ENCODE measurements around the gene ZDHHC11B.
"Not testable (repeated sequence)": the region's sequence is repeated elsewhere in the genome, so short reads cannot be mapped to it uniquely, and the experiment has no call there.

Gene ZDHHC11B

GRCh38 chr5:751496-751895 is 33.0 kb downstream of the ZDHHC11B start:
- H4K20me1 ChIP-seq (ENCODE audit: control insufficient read depth, insufficient read depth, low read depth, low read length): no peaks in the 10 kb centered on the region

GRCh38 chr5:750226-750625 is 34.3 kb downstream of the ZDHHC11B start:
- not testable (repeated sequence) for H3K36me3 ChIP-seq (ENCODE audit: control insufficient read depth, low read length); H3K27ac ChIP-seq (ENCODE audit: low read depth, low read length); H3K4me2 ChIP-seq (ENCODE audit: low read length); H3K9me3 ChIP-seq (ENCODE audit: control insufficient read depth, insufficient read depth, low read length); H4K20me1 ChIP-seq (ENCODE audit: control insufficient read depth, insufficient read depth, low read depth, low read length); H3K9me2 ChIP-seq (replicated peaks; ENCODE audit: control insufficient read depth, low read length); H3K79me2 ChIP-seq (ENCODE audit: control insufficient read depth, low read length); H3F3A ChIP-seq (ENCODE audit: control insufficient read depth, insufficient read depth); H3K27me3 ChIP-seq (ENCODE audit: control insufficient read depth, low read length); H3K4me3 ChIP-seq (ENCODE audit: low read length); H3K4me1 ChIP-seq (ENCODE audit: control insufficient read depth, low read length)

More at GRCh38 chr5:751496-751895, 33.0 kb downstream of the ZDHHC11B start:
- Histone ChIP-seq H3K27me3 (ENCODE audit: control insufficient read depth, low read length) (no peaks in the 10 kb centered on the region), H3K79me2 (ENCODE audit: control insufficient read depth, low read length) (no peaks in the 10 kb centered on the region), H3K4me1 (ENCODE audit: control insufficient read depth, low read length) (no peaks in the 10 kb centered on the region), H3K36me3 (ENCODE audit: control insufficient read depth, low read length) (no peaks in the 10 kb centered on the region), H3K4me2 (ENCODE audit: low read length) (no peak overlapping the region), H3K4me3 (ENCODE audit: low read length) (no peak overlapping the region), H3K27ac (ENCODE audit: low read depth, low read length) (no peak overlapping the region), H3F3A (ENCODE audit: control insufficient read depth, insufficient read depth) (no peaks in the 10 kb centered on the region), H3K9me3 (ENCODE audit: control insufficient read depth, insufficient read depth, low read length) (no peaks in the 10 kb centered on the region), H3K9me2 (replicated peaks; ENCODE audit: control insufficient read depth, low read length) (no peaks in the 10 kb centered on the region)
- TF ChIP-seq, protein P1, sequence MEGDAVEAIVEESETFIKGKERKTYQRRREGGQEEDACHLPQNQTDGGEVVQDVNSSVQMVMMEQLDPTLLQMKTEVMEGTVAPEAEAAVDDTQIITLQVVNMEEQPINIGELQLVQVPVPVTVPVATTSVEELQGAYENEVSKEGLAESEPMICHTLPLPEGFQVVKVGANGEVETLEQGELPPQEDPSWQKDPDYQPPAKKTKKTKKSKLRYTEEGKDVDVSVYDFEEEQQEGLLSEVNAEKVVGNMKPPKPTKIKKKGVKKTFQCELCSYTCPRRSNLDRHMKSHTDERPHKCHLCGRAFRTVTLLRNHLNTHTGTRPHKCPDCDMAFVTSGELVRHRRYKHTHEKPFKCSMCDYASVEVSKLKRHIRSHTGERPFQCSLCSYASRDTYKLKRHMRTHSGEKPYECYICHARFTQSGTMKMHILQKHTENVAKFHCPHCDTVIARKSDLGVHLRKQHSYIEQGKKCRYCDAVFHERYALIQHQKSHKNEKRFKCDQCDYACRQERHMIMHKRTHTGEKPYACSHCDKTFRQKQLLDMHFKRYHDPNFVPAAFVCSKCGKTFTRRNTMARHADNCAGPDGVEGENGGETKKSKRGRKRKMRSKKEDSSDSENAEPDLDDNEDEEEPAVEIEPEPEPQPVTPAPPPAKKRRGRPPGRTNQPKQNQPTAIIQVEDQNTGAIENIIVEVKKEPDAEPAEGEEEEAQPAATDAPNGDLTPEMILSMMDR (IDR thresholded peaks at IDR 0.05; ENCODE audit: low read depth, low read length, poor library complexity, severe bottlenecking): no peak
- no peak for TF ChIP-seq EZH2phosphoT487 (IDR thresholded peaks at IDR 0.05; ENCODE audit: borderline replicate concordance, low read length)

DNA sequence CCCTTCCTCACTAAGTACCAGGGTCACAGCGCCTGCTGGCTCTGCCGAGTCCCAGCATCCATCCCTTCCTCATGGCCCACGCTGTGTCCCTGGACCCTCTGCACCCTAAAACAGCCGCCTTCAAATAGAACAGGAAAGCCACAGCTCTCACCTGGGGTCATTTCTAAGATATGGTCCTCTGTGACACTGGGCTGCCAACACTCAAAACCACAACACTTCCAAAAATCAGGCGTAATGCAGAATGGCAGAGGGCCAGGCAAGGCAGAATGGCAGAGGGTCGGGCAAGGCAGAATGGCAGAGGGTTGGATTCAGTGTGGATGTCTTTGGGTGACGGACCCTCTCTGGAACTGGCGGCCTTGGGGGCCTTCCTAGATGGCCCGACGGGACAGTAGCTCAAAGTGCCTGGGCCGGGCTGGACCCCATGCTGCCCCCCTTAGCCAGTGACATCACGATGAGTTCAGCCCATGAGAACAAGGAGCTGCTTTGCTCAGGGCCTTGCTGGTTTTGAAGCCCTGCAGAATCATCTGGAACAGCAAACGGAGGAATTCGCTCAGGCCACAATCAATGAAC is 35.3 kb downstream of the ZDHHC11B start:
- Histone ChIP-seq H3K4me1 (ENCODE audit: control insufficient read depth, low read length) (no peaks in the 10 kb centered on the region), H3K36me3 (ENCODE audit: control insufficient read depth, low read length) (no peaks in the 10 kb centered on the region), H3K9me3 (ENCODE audit: control insufficient read depth, insufficient read depth, low read length) (no peaks in the 10 kb centered on the region), H3K79me2 (ENCODE audit: control insufficient read depth, low read length) (no peaks in the 10 kb centered on the region), H3K27ac (ENCODE audit: low read depth, low read length) (no peak overlapping the region), H3F3A (ENCODE audit: control insufficient read depth, insufficient read depth) (no peaks in the 10 kb centered on the region), H3K9me2 (replicated peaks; ENCODE audit: control insufficient read depth, low read length) (no peaks in the 10 kb centered on the region), H3K27me3 (ENCODE audit: control insufficient read depth, low read length) (no peaks in the 10 kb centered on the region), H4K20me1 (ENCODE audit: control insufficient read depth, insufficient read depth, low read depth, low read length) (no peaks in the 10 kb centered on the region), H3K4me3 (ENCODE audit: low read length) (no peak overlapping the region), H3K4me2 (ENCODE audit: low read length) (no peak overlapping the region)
- TF ChIP-seq, protein P1 (IDR thresholded peaks at IDR 0.05; ENCODE audit: low read depth, low read length, poor library complexity, severe bottlenecking): no peak
- TF ChIP-seq EZH2phosphoT487 (IDR thresholded peaks at IDR 0.05; ENCODE audit: borderline replicate concordance, low read length): no peak

DNA sequence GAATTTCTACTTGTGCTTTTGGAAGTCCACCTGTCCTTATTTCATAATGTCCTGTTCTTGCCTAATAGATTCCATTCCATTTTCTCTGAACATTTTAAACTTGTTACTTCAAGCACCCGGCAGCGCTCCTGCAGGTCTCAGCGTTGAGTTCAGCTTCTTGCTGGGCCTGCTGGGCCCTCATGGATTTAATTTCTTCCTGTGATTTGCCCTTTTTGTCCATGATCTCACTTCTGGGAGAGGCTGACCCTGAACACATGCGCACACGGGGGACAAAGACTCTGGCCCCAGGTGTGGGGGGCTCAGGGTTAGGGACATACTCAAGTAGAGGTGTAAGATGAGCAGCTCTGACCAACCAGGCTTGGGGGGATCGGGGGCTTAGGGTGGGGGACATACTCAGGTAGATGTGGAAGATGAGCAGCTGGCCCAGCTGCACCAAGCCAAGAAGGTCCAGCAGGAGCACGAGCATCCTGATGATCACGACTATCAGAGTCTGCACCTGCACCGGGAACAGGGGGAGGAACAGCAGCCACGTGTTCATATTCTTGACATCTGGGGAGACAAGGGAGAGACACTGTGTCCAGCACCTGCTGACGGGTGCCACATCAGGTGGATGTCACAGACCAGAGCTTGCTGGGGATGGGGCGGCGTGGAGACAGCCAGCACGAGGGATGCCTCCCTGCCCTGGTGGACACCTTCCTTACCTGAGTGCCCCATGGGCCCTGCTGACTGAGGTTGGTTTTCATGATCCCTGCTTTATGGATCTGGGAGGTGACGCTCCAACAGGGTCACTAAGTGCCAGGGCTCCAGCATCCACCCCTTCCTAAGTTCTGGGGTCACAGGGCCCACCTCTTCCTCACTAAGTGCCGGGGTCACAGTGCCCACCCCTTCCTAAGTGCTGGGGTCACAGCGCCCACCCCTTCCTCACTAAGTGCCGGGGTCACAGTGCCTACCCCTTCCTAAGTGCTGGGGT is 36.2 kb downstream of the ZDHHC11B start:
- not testable (repeated sequence) for H3K9me2 ChIP-seq (replicated peaks; ENCODE audit: control insufficient read depth, low read length); H3K79me2 ChIP-seq (ENCODE audit: control insufficient read depth, low read length); H3K27me3 ChIP-seq (ENCODE audit: control insufficient read depth, low read length); H3F3A ChIP-seq (ENCODE audit: control insufficient read depth, insufficient read depth); H3K4me3 ChIP-seq (ENCODE audit: low read length); H3K36me3 ChIP-seq (ENCODE audit: control insufficient read depth, low read length); H4K20me1 ChIP-seq (ENCODE audit: control insufficient read depth, insufficient read depth, low read depth, low read length); H3K4me2 ChIP-seq (ENCODE audit: low read length); H3K4me1 ChIP-seq (ENCODE audit: control insufficient read depth, low read length); H3K9me3 ChIP-seq (ENCODE audit: control insufficient read depth, insufficient read depth, low read length); H3K27ac ChIP-seq (ENCODE audit: low read depth, low read length)

- H3K27me3 ChIP-seq (ENCODE audit: control insufficient read depth, low read length); H3K27ac ChIP-seq (ENCODE audit: low read depth, low read length); H3K79me2 ChIP-seq (ENCODE audit: control insufficient read depth, low read length); H3K36me3 ChIP-seq (ENCODE audit: control insufficient read depth, low read length); H3F3A ChIP-seq (ENCODE audit: control insufficient read depth, insufficient read depth); H3K9me2 ChIP-seq (replicated peaks; ENCODE audit: control insufficient read depth, low read length); H3K4me2 ChIP-seq (ENCODE audit: low read length); H3K4me3 ChIP-seq (ENCODE audit: low read length); H3K4me1 ChIP-seq (ENCODE audit: control insufficient read depth, low read length); H3K9me3 ChIP-seq (ENCODE audit: control insufficient read depth, insufficient read depth, low read length); H4K20me1 ChIP-seq (ENCODE audit: control insufficient read depth, insufficient read depth, low read depth, low read length): not testable (repeated sequence)
These were observed 37.2 kb downstream of the ZDHHC11B start for GRCh38 chr5:747303-747844.

All from DOHH2 (cell line).